Measurements from ENCODE around the gene LTB4R2.

GRCh38 chr14:24342889-24343288, 32.9 kb downstream of the LTB4R2 start:
- TF ChIP-seq CTCF (conservative IDR thresholded peaks at IDR 0.05 in 1 of 2, IDR thresholded peaks at IDR 0.05 in 1 of 2; ENCODE audit: low read depth in 1 of 2, low read length in 2 of 2) (no peak), EZH2 (IDR thresholded peaks at IDR 0.05; ENCODE audit: low read length, missing control alignments) (no peak)
